ENCODE results near the gene CRHR1.

The CRHR1 gene

DNA sequence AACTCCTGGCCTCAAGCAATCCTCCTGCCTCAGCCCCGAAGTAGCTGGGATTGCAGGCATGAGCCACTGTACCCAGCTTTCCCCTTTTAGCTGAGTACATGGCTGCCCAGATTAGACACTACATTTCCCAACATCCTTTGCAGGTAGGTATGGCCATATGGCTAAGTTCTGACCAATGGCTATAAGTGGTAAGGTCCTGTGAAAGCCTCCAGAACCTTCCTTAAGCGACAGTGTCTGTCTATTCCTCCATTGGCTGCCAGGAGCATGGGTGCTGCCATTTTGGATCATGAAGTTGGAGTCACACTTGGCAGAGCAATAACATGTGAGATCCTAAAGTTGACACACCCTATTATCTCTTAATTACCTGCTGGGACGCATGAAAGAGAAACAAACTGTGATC lies 24.4 kb upstream of the CRHR1 start:
- no peak for DNase-seq (ENCODE audit: low spot score)

DNA sequence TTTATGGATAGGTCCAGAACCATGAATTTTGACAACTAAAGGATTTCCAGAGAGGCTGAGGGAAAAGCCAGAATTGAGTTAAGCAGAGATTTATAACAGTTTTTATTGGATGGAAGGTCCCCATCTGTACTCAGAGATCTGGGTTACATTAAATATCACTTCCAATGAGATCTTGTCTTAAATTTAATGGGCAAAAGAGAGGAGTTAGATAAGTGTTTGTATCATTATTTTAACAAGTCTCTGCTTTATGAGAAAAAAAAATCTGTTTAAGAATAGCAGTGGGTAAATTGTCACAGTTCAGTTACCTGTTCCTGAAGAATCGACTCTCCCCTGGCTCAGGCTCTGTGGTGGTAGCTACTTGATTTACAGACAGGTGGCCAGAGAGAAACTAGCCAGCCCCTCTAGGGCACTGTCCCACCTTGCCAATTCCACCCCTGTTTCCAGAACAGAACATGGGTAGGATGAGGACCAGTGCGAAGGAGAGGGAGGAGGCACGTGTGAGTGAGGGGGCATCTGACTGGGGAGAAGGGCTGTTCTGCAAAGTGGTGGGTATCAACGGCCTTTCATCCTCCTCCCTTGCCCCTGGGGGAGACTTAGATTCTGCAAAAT lies 22.1 kb upstream of the CRHR1 start:
- no peak for DNase-seq (ENCODE audit: low spot score)

DNA sequence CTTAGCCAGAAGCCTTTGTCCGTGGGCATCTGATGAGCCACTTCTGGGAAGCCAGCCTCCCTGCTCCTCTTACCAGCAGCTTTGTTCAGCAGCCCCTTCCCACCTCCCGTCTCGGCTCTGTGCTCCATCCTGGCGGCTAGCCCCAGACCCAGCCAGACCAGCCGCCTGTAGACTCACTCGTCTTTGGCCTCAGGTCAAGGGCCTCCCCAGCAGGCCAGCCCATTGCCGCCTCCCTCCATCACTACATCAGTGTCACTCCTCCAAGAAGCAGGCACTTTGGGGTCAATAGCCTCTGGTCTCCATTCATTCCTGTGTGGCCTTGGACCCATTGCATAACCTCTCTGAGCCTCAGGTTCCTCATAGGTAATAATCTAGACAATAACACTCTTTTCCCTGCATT lies 20.9 kb upstream of the CRHR1 start:
- DNase-seq (ENCODE audit: low spot score): no peak

- DNase-seq (ENCODE audit: low spot score): no peak
Observed at GRCh38 chr17:45764479-45764878, 19.6 kb upstream of the CRHR1 start.

DNA sequence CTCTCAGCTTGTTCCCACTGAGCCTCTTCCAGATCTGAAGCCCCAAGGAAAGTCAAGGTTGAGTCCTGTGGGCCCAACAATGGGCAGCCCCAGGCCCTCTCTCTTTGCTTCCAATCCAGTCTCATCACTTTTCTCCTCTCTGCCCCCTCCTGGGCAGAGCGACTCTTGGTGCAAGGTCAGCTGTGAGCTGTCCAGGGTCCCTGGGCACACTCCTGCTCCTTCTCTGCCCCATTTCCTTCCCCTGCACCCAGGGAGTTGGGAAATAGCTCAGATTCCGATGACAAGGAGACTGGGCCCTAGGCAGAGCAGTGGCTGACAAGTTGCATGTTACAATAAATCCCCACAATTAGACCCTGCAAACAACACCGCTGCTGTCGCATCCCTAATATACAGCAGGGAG lies 16.1 kb upstream of the CRHR1 start:
- DNase-seq (ENCODE audit: low spot score): no peak

GRCh38 chr17:45770632-45771270 lies 13.4 kb upstream of the CRHR1 start:
- DNase-seq (ENCODE audit: low spot score): no peak

- no peak for DNase-seq (ENCODE audit: low spot score)
Observed at GRCh38 chr17:45771271-45771959, 12.7 kb upstream of the CRHR1 start.

DNA sequence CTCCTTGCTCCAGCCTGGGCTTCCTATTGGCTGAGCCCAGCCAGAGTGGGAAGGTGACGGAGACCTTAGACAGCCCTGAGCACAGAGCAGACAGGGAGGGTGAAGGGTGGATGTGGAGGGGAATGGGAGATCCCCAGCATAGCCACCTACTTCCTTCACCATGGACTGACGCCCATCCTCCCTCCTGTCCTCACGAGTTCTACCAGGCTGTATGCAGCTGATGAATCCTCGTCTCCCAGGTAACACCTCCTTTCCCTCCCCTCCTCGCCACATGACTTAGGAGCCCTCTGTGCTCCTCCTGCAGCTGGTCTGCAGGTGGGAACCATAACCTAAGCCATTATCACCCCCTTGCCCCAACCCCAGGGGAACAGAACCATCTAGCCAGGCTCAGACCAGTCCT lies 9.0 kb upstream of the CRHR1 start:
- no peak for DNase-seq (ENCODE audit: low spot score)

DNA sequence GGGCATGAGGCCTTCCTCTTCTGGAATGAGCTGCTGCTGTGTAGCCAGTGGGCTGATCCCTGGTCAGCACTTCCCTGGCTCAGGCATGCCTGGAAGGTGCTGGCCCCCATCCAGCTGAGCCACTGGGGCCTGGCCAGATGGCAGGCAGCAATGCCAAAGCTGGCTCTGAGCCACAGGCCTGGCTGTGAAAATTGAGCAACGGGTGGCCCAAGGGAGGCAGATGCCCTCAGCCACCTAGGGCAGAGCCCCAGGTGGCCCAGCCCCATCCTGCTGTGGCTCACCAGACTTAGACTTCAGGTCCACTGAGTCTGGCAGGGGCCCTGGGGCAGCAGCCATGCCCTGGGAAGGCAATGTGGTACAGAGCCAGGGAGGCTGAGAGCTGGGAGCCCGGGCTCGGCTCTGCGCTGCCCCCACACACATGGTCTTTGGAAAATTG lies 8.5 kb upstream of the CRHR1 start:
- DNase-seq (ENCODE audit: low spot score): no peak

DNA sequence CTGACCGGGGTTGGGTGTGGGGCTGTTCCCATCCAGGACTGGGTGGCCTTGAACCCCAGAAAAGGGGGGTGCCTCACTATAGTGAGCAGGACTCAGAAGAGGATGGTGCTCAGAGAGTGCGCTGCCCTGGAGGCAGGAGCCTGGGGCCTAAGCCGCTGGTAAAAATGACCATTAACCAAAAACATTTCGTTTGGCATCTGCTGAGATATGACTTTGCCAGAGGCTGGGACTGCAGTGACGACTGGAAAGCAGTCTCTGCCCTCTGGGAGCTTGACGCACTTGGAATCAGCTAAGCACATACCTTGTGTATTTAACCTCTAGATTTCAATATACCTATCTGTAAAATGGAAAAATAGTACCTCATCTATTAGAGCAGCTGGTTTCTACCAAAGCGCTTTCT lies 7.2 kb upstream of the CRHR1 start:
- DNase-seq (ENCODE audit: low spot score): no peak

DNA sequence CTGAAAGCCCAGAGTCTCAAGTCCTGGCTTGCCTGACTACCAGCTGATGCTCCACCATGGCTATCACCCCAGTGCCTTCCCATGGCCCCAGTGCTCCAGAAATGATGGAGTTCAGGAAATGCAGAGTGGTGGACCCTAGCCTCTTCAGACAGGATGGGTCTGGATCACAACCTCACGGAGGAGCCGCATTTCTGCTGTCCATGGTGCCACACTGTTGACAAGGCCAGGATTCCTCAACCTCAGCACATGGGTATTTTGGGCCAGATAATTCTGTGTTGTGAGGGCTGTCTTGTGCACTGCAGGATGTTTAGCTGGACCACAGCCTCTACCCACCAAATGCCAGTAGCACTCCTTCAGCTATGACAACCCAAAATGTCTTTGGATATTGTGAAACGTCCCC lies 6.7 kb upstream of the CRHR1 start:
- DNase-seq (ENCODE audit: low spot score): no peak

- no peak for DNase-seq (ENCODE audit: low spot score)
Observed at GRCh38 chr17:45780921-45781320, 3.2 kb upstream of the CRHR1 start.

GRCh38 chr17:45782889-45783592 lies 1.1 kb upstream of the CRHR1 start:
- DNase-seq (ENCODE audit: low spot score): no peak

DNA sequence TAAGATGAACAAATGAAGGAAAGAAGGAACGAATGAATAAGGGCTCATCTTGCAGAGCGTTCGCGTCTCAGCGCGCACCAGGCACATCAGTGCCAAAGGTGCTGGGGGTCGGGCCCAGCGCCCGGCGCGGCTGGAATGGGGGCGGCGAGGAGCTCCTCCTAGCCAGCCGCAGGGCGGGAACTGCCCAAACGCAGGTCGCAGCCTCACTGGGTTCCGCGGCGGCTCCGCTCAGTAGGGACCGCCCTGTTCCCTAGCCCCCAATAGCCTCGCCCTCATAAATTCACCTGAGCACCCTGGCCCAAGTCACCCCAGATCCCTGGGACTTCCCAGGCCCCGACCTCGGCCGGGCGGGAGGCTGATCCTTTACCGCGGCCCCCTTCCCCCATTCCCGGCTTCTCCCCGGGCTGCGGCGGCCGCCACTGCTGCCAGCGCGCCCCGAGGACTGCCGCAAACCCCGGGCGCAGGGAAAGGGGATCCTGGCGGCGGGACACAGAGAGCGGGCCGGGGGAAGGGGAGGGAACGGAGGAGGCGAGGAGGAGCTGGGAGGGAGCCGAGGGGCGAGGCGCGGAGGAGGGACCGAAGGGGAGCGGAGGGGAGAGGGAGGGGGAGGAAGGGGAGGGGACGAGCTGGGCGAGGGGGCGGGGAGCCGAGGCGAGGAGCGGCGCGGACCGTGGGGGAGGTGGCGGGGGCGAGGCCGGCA lies 377 bp upstream of the CRHR1 start:
- no peak for DNase-seq (ENCODE audit: low spot score)

DNA sequence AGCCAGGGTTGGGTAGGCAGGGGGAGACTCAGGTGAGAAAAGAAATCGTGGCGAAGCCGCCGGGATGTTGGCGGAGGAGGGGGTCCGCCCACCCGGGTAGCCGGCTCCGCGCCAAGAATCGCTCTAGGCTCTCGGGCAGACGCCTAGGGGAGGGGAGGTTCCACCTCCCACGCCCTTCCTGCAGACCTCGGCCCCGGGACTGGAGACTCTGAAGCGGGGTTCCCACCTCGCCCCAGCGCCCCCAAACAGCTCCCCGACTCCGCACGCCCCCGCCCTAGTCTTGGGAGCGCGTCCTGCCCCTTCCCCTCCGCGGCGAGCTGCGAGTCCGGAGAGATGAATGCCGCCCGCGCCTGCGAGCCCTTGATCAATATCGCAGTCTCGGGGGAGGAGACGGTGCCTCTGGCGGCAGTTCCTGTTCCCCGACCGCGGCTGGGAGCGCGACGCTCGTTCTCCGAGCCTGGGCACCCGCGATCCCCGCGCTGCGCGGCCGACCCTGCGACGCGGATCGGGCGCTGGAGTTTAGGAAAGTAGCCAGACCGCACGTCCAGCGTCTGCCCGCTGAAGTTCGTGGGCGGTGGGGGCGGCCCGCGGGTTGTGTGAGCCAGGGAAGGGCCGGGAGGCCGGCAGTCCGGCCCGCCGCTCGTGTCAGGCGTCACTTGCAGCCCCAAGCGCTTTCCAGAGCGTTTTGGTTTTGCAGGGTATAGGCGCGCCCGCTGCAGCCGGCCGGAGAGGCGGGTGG lies 790 bp downstream of the CRHR1 start:
- DNase-seq (ENCODE audit: low spot score): no peak

GRCh38 chr17:45785480-45786193 lies 1.5 kb downstream of the CRHR1 start:
- DNase-seq (ENCODE audit: low spot score): no peak

DNA sequence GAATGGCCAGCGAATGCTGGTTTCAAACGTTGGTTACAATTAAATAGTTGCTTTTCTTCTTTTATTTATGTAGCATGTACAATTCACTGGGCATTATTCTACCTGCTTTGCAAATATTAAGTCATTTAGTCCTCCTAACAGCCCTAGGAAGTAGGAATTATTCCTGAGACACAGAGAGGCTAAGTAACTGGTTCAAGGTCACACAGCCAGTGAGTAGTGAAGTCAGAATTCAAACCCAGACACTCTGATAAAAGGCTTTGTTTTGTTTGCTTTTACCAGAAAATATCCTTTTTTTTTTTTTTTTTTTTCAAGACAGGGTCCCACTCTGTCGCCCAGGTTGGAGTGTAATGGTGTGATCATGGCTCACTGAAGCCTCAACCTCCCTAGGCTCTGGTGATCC lies 2.2 kb downstream of the CRHR1 start:
- DNase-seq (ENCODE audit: low spot score): no peak

DNA sequence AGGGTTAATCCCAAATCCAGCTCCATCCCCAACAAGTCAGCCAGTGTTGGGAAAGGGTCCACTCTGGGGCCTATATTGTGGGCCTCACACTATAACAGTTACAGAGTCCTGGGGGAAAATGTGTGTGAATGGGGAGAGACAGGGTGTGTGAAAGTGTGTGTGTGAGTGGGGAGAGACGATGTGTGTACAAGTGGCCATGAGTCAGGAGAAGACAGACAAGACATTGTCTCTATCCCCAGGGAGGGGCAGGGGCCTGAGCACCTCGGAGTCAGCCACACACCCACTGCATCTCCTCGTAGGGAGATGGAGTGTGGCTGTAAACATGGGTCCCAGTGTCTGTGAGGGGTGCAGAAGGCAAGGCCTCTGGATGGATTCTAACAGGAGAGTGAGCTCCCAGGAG lies 2.9 kb downstream of the CRHR1 start:
- DNase-seq (ENCODE audit: low spot score): no peak

GRCh38 chr17:45787656-45788055 lies 3.5 kb downstream of the CRHR1 start:
- DNase-seq (ENCODE audit: low spot score): no peak

GRCh38 chr17:45788057-45788456 lies 3.9 kb downstream of the CRHR1 start:
- no peak for DNase-seq (ENCODE audit: low spot score)

DNA sequence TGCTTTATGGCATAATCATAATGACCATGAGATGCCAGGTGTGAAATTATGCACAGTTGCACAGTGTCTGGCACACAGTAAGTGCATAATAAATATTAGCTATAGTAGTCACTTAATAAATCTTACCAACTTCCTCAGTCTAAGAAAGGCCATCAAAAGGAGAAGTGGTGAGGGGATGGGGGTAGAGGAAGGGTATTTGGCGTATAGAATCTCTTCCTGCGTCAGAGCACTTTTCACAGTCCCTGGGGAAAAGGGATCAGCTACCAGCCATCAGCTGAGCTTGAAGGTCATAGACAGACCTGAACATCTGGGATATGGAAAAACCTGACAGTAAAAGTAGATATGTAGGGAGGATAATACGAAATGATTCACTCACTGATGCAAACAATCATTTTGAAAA lies 5.8 kb downstream of the CRHR1 start:
- DNase-seq (ENCODE audit: low spot score): no peak

All from putamen (tissue), 1 donor.